ENCODE measurements around the gene ERICH2.

Gene ERICH2

GRCh38 chr2:170783549-170783948 is 13.4 kb downstream of the ERICH2 start:
- no peak for TF ChIP-seq CTCF (IDR thresholded peaks at IDR 0.05)

GRCh38 chr2:170798996-170799395 is 28.8 kb downstream of the ERICH2 start:
- no peak for TF ChIP-seq CTCF (IDR thresholded peaks at IDR 0.05)

GRCh38 chr2:170806548-170806947 is 36.4 kb downstream of the ERICH2 start:
- TF ChIP-seq CTCF (IDR thresholded peaks at IDR 0.05), result no peak

- TF ChIP-seq CTCF (IDR thresholded peaks at IDR 0.05), result peak; percentile 61
Measured at GRCh38 chr2:170812710-170813600, 42.8 kb downstream of the ERICH2 start.

GRCh38 chr2:170813611-170814532 is 43.7 kb downstream of the ERICH2 start:
- no peak for TF ChIP-seq CTCF (IDR thresholded peaks at IDR 0.05)

GRCh38 chr2:170814533-170815230 is 44.5 kb downstream of the ERICH2 start:
- TF ChIP-seq CTCF (IDR thresholded peaks at IDR 0.05), result no peak

- TF ChIP-seq CTCF (IDR thresholded peaks at IDR 0.05), result no peak
Measured at GRCh38 chr2:170815311-170815710, 45.1 kb downstream of the ERICH2 start.

All from LNCAP (cell line).